Stimulated activated CD8-positive, alpha-beta memory T cell treated with anti-CD3 and anti-CD28 coated beads, Interleukin-15, amount 100 ng/mL, for 4 hours (primary cell): ENCODE data around the gene CEP170B.
"Not testable (repeated sequence)": the region's sequence is repeated elsewhere in the genome, so short reads cannot be mapped to it uniquely, and the experiment has no call there.

ENCODE experiments used
- DNase-seq, 2 donors: peaks; one replicate each; pipeline ENCODE4 v3.0.0-alpha.2; 2020; ENCODE audit warnings: low read depth in 2 of 2

The CEP170B gene

GRCh38 chr14:104879201-104879982 lies 14.3 kb downstream of the CEP170B start:
- no peak for DNase-seq

- DNase-seq, result no peak
Measured at GRCh38 chr14:104879983-104880565, 15.0 kb downstream of the CEP170B start.

- DNase-seq, result no peak
Measured at GRCh38 chr14:104880584-104881210, 15.6 kb downstream of the CEP170B start.

- no peak for DNase-seq
Measured at GRCh38 chr14:104881369-104881979, 16.4 kb downstream of the CEP170B start.

- DNase-seq, result no peak
Measured at GRCh38 chr14:104882325-104882973, 17.4 kb downstream of the CEP170B start.

DNA sequence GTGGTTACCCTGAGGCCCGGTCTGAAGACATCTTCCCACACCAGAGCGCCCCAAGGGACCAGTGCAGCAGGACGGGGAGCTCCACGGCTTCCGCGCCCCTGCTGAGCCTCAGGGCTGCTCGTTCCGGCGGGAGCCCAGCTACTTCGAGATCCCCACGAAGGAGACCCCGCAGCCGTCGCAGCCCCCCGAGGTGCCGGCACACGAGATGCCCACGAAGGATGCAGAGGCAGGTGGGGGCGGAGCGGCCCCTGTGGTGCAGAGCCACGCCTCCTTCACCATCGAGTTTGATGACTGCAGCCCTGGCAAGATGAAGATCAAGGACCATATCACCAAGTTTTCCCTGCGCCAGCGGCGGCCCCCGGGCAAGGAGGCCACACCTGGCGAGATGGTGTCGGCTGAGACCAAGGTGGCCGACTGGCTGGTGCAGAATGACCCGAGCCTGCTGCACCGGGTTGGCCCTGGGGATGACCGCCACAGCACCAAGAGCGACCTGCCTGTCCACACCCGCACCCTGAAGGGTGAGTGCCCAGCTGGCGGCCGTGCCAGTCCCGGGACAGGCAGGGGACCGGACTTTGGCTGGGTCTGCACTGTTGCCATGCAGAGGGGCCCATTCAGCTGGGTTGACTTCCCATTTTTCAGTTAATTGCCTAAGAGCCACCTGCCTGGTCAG lies 18.1 kb downstream of the CEP170B start:
- no peak for DNase-seq

DNA sequence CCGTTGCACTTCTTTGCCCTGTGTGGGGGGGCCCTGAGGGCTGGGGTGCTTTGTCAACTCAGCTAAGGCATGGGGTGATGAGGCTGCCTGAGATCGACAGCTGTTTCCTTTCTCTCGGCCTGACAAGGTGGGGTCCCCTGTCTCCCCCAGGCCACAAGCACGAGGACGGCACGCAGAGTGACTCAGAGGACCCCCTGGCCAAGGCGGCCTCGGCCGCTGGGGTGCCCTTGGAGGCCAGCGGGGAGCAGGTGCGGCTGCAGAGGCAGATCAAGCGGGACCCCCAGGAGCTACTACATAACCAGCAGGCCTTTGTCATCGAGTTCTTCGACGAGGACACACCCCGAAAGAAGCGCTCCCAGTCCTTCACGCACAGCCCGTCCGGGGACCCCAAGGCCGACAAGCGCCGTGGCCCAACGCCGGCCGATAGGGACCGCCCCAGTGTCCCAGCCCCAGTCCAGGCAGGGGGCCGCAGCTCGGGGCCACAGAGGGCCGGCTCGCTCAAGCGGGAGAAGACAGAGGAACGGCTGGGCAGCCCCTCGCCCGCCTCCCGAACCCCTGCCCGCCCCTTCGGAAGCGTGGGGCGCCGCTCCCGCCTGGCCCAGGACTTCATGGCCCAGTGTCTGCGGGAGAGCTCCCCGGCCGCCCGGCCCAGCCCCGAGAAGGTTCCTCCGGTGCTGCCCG lies 18.8 kb downstream of the CEP170B start:
- DNase-seq, result no peak

- DNase-seq, result not testable (repeated sequence)
Measured at GRCh38 chr14:104884381-104884780, 19.3 kb downstream of the CEP170B start.

DNA sequence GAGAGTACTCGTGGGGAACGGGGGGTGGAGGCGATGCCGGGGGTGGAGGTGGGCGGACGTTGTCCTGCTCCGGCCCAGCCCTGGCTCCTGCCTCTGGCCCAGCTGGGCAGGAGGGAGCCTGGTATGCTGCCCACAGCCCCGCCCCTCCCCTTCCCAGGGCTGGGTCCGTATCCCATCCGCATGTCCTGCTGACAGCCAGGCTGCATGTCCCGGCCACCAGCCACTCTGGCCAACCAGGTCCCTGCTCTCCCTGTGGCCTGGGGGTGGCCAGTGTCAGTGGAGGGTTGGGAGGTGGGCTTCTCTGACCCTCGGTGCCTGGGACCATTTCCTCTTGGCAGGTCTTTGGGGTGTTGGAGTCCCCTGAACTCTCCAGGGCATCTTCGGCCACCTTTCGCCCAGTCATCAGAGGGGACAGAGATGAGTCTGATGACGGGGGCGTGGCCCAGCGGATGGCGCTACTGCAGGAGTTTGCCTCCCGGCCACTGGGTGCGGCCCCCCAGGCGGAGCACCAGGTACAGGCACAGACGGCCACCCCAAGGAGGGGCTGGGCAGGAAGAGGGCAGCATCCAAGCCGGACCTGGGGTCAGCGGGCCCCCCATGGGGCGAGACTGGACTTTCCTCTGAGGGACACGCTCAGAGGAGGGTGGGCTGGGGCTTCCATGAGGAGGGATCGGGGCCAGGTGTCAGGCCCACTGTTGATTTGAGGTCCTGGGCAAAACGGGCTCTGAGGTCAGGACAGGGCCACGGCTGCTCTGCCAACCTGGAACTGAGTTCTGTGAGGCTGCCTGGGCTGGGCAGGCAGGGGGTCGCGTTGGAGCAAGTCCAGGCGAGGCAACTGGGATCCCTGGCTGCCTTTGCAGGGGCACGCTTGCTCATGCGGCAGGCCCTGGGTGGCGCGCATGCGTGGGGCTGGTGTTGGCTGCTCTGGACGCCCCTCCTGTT lies 20.2 kb downstream of the CEP170B start:
- no peak for DNase-seq

- DNase-seq, result no peak
Measured at GRCh38 chr14:104885973-104886689, 21.1 kb downstream of the CEP170B start.

GRCh38 chr14:104886690-104887622 lies 21.9 kb downstream of the CEP170B start:
- DNase-seq, result no peak

- DNase-seq, result no peak
Measured at GRCh38 chr14:104887623-104888488, 22.8 kb downstream of the CEP170B start.

DNA sequence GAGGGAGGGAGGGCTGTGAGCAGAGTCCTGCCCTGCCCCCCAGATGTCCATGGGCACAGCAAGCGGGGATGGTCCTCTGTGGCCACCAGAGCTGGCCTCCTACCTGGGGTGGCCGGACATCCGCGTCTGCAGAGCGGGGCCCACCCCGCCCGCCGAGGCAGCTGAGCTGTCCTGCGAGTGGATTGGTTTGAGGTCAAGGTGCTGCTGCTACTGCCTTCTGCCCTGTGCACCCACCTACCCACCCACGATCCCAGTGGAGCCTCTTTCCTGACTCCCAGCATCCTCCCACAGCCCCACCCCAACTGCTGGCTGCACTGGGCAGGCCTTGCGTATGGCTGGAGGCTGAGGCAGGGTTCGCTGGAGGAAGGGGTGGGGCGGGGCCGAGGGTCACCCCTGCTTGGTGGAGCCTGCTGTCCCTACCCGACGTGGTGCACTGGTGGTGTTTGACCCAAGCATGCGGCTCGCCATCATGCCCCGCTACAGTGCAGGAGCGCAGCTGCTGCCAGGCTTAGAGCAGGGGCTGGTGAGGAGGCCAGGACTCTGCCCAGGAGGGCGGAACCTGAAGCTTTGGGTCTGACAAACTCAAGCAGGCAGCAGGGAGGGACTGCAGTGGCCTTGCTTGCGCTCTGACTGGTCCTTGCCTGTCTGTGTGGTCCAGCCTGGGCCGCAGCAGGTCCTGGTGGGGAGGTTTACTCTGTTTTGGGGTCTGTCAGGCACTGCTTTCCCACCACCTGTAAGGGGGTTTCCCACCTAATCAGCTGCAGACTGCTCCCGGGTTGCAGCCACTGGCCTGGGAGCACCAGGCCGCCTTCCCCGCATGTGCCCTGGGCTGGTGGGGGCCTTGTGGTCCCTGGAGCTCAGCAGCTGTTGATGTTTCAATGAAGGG lies 23.7 kb downstream of the CEP170B start:
- DNase-seq, result no peak

- DNase-seq, result no peak
Measured at GRCh38 chr14:104889375-104889757, 24.3 kb downstream of the CEP170B start.

GRCh38 chr14:104890292-104890691 lies 25.2 kb downstream of the CEP170B start:
- not testable (repeated sequence) for DNase-seq

DNA sequence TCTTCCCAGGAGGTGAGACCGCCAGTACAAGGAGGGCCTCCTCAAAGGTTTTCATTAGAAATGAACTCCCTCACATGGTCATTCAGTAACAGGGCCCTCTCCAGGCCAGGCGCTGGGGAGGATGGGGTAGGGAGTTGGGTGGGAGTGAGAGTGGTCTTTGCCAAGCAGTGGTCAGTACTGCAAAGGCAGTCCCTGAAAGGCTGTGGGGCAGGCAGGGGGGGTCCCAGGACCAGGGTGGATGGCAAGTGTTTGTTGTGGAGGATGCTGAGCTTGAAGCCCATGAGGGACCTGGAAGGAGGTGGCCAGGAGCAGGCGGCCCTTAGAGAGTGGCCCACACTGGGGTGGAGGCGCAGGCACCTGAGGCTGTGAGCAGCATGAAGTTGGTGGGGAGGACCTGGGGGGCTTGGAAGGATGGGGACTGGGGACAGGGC lies 26.1 kb downstream of the CEP170B start:
- no peak for DNase-seq
